Fibroblast of mammary gland (primary cell): ENCODE results near the gene CMKLR1.

Source experiments
- DNase-seq: peaks from one replicate; pipeline ENCODE4 v3.0.0-alpha.2; 2010; ENCODE audit warnings: low read depth
- H3K4me3 ChIP-seq: 2 replicates; pipeline ENCODE4 v1.5.1; 2011; ENCODE audit warnings: low read depth, mild to moderate bottlenecking, low read length, moderate library complexity; ENCODE audit not compliant: control insufficient read depth
- CTCF ChIP-seq: conservative IDR thresholded peaks from 2 replicates; pipeline ENCODE4 v1.5.1; 2011; ENCODE audit warnings: low read depth, low read length, inconsistent platforms; ENCODE audit not compliant: control insufficient read depth, insufficient read depth

CMKLR1 gene

DNA sequence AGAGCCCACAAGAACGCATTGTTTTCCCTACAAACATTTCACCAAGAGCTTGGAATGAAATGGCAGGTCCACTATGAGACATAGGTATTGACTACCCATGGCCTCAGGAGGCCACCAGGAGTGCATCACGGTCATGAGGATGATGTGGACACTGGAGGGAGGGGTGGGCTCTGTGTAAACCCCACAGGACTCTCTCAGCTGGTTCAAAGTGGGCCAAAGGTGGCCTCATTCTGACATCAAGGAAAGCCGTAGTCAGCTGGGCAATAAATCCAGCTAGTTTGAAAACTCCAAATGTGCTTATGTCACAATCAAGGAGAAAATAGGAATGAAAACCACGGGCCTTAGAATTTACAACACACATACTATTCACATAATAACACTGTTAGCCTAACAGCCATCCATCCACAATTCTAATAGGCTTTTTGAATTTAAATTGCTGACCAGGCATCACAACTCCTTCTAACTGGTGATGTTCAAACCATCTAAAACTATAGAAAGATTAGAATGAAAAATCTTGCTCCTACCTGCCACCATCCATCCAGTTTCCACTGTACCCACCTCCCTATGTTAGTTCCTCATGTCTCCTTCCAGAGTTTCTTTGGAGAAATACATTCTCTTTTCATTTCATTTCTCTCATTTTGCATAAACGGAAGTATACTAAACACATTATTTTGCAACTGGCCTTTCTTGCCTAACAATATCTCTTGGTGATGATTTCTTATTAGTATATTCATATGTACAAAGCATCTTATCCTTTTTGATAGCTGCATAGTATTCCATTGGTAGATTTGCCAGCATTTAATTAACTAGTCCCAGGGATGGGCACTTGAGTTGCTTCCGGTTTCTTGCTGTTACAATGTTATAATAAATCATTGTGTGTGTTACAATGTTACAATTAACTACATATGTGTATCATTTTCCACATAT lies 21.5 kb downstream of the CMKLR1 start:
- DNase-seq: no peak
- H3K4me3 ChIP-seq: no peak overlapping the region
- TF ChIP-seq CTCF: no peak

GRCh38 chr12:108316176-108317086 lies 22.7 kb downstream of the CMKLR1 start:
- no peak for TF ChIP-seq CTCF
- H3K4me3 ChIP-seq: no peak overlapping the region

GRCh38 chr12:108315486-108316105 lies 23.5 kb downstream of the CMKLR1 start:
- TF ChIP-seq CTCF: no peak
- no peak for DNase-seq
- no peak overlapping the region for H3K4me3 ChIP-seq

More at GRCh38 chr12:108316176-108317086, 22.7 kb downstream of the CMKLR1 start:
- no peak for DNase-seq

DNA sequence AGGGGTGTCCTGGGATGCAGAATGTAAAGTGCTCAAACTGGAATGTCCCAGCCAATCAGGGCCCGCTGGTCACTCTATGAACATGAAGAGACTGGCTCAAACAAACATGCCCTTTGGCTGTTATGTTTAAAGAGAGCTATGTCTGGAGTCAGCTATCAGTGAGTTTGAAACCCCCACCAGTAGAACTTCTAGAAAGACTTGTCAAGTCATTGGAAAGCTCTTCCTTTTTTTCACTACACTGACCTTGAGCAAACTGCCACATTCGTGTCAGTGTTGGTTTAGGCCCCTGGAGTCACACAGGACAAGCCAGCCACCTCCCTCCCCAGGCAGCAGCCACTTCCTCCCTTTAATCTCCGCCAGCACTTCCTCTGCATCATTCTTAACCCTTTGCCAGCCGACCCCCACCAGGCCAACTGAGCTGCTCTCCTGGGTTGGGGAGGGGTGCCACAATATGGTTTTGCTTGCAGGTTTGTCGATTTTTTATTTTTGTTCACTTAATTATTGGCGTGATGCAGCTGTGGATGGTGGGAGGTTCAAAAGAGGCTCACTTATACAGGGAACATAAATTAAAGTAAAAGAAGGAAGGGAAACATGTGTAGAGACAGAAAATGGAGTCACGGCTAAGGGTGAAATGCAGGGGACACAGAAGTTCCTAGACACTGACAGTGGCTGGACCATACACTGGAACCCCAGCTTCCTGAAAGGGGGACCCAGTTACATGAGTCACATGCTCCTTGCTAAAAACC lies 25.3 kb downstream of the CMKLR1 start:
- TF ChIP-seq CTCF: no peak
- no peak overlapping the region for H3K4me3 ChIP-seq
- no peak for DNase-seq

- no peak overlapping the region for H3K4me3 ChIP-seq
- TF ChIP-seq CTCF: no peak
- DNase-seq: no peak
Observed at GRCh38 chr12:108313241-108313605, 25.9 kb downstream of the CMKLR1 start.
